SK-N-SH treated with all-trans-retinoic acid at 6 μM for 48 hours (cell line): ENCODE data around the gene ASIC1.

Source experiments
- ATAC-seq: fragments of 200-7000 bp; cut with Tn5 transposase; 3 replicates; pipeline ENCODE4 v1.9.1; 2020; ENCODE audit warnings: mild to moderate bottlenecking, moderate library complexity
- ARNTL ChIP-seq: fragments of 450-650 bp; formaldehyde crosslinking; IDR thresholded peaks from 2 replicates; pipeline ENCODE4 v1.5.0; 2020; ENCODE audit warnings: low read depth, mild to moderate bottlenecking, moderate library complexity, borderline replicate concordance
- BACH2 ChIP-seq: fragments of 250-450 bp; sonication (Bioruptor Pico); IDR thresholded peaks from 2 replicates; pipeline ENCODE4 v1.9.0; 2021; ENCODE audit warnings: mild to moderate bottlenecking, borderline replicate concordance
- CSDC2 ChIP-seq: fragments of 250-450 bp; sonication (Bioruptor Pico); IDR thresholded peaks from 2 replicates; pipeline ENCODE4 v1.5.0; 2020; ENCODE audit warnings: mild to moderate bottlenecking, moderate library complexity
- ESRRG ChIP-seq: fragments of 250-450 bp; sonication (Bioruptor Pico); IDR thresholded peaks from 2 replicates; pipeline ENCODE4 v1.6.1; 2021; ENCODE audit warnings: mild to moderate bottlenecking
- GLIS3 ChIP-seq: fragments of 250-450 bp; sonication (Bioruptor Pico); IDR thresholded peaks from 2 replicates; pipeline ENCODE4 v1.5.0; 2020; ENCODE audit warnings: mild to moderate bottlenecking, moderate library complexity
- ISL1 ChIP-seq: fragments of 250-450 bp; sonication (Bioruptor Pico); IDR thresholded peaks from 2 replicates; pipeline ENCODE4 v2.1.2; 2022; ENCODE audit warnings: mild to moderate bottlenecking, moderate library complexity
- OSR1 ChIP-seq: fragments of 250-450 bp; sonication (Bioruptor Pico); IDR thresholded peaks from 2 replicates; pipeline ENCODE4 v1.8.0; 2022; ENCODE audit warnings: moderate library complexity, mild to moderate bottlenecking, inconsistent platforms
- PPARA ChIP-seq: fragments of 250-450 bp; sonication (Bioruptor Pico); IDR thresholded peaks from 2 replicates; pipeline ENCODE4 v1.5.0; 2020; ENCODE audit warnings: mild to moderate bottlenecking, borderline replicate concordance
- RARB ChIP-seq: fragments of 250-450 bp; sonication (Bioruptor Pico); IDR thresholded peaks from 2 replicates; pipeline ENCODE4 v1.8.0; 2021; ENCODE audit warnings: mild to moderate bottlenecking, moderate library complexity
- SNAI2 ChIP-seq: fragments of 250-450 bp; sonication (Bioruptor Pico); IDR thresholded peaks from 2 replicates; pipeline ENCODE4 v1.5.0; 2020; ENCODE audit warnings: mild to moderate bottlenecking, moderate library complexity
- TCF4 ChIP-seq: fragments of 250-450 bp; sonication (Bioruptor Pico); IDR thresholded peaks from 2 replicates; pipeline ENCODE4 v1.8.0; 2021; ENCODE audit warnings: mild to moderate bottlenecking, moderate library complexity, borderline replicate concordance
- TOX ChIP-seq: fragments of 250-450 bp; sonication (Bioruptor Pico); IDR thresholded peaks from 2 replicates; pipeline ENCODE4 v1.8.0; 2021; ENCODE audit warnings: mild to moderate bottlenecking, moderate library complexity, borderline replicate concordance
- ZFP3 ChIP-seq: fragments of 250-450 bp; sonication (Bioruptor Pico); IDR thresholded peaks from 2 replicates; pipeline ENCODE4 v1.5.0; 2020; ENCODE audit warnings: mild to moderate bottlenecking, moderate library complexity
- ZFP30 ChIP-seq: fragments of 450-650 bp; formaldehyde crosslinking; IDR thresholded peaks from 2 replicates; pipeline ENCODE4 v1.5.0; 2022; ENCODE audit warnings: mild to moderate bottlenecking, moderate library complexity
- ZNF565 ChIP-seq: fragments of 450-650 bp; formaldehyde crosslinking; conservative IDR thresholded peaks from 2 replicates; pipeline ENCODE4 v1.5.0; 2020; ENCODE audit warnings: low read depth, mild to moderate bottlenecking, moderate library complexity
- ZNF70 ChIP-seq: fragments of 450-650 bp; formaldehyde crosslinking; IDR thresholded peaks from 2 replicates; pipeline ENCODE4 v1.5.0; 2020; ENCODE audit warnings: mild to moderate bottlenecking, moderate library complexity
- ZNF8 ChIP-seq: fragments of 450-650 bp; formaldehyde crosslinking; IDR thresholded peaks from 2 replicates; pipeline ENCODE4 v1.5.0; 2020; ENCODE audit warnings: mild to moderate bottlenecking, moderate library complexity
- TF ChIP-seq, protein P1 (sequence below): fragments of 250-450 bp; sonication (Bioruptor Pico); IDR thresholded peaks from 2 replicates; pipeline ENCODE4 v1.5.1; 2020; ENCODE audit warnings: low read depth, mild to moderate bottlenecking, moderate library complexity
- TF ChIP-seq, protein P2 (sequence below): fragments of 250-450 bp; sonication (Bioruptor Pico); IDR thresholded peaks from 2 replicates; pipeline ENCODE4 v1.5.0; 2020; ENCODE audit warnings: mild to moderate bottlenecking, moderate library complexity
- TF ChIP-seq, protein P3 (sequence below): fragments of 250-450 bp; sonication (Bioruptor Pico); IDR thresholded peaks from 2 replicates; pipeline ENCODE4 v1.5.1; 2021; ENCODE audit warnings: mild to moderate bottlenecking, moderate library complexity
- TF ChIP-seq, protein P4 (sequence below): fragments of 250-450 bp; sonication (Bioruptor Pico); IDR thresholded peaks from 2 replicates; pipeline ENCODE4 v1.8.0; 2021; ENCODE audit warnings: low read depth, mild to moderate bottlenecking, moderate library complexity, borderline replicate concordance
- TF ChIP-seq, protein P5 (sequence below): fragments of 250-450 bp; sonication (Bioruptor Pico); IDR thresholded peaks from 2 replicates; pipeline ENCODE4 v1.8.0; 2020; ENCODE audit warnings: mild to moderate bottlenecking, moderate library complexity, borderline replicate concordance

ASIC1 gene

DNA sequence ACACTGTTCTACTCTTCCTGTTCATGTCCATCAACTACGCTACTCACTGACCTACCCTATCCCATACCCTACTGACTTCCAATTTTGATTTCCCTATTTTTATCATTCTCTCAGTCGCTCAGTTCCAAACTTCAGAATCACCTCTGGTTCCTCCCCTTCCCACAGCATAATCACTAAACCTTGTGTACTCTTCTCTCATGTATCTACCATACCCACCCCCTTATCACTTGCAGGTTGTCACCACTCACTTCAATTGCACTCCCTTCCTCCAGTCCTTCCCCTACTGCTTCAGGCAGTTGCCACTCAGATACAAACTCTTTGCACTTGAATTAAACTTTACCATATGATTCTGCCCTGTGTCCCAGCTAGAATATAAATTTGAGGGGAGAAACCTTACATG lies 38.4 kb upstream of the ASIC1 start:
- TF ChIP-seq, protein P1, sequence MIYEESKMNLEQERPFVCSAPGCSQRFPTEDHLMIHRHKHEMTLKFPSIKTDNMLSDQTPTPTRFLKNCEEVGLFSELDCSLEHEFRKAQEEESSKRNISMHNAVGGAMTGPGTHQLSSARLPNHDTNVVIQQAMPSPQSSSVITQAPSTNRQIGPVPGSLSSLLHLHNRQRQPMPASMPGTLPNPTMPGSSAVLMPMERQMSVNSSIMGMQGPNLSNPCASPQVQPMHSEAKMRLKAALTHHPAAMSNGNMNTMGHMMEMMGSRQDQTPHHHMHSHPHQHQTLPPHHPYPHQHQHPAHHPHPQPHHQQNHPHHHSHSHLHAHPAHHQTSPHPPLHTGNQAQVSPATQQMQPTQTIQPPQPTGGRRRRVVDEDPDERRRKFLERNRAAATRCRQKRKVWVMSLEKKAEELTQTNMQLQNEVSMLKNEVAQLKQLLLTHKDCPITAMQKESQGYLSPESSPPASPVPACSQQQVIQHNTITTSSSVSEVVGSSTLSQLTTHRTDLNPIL = no peak
- TF ChIP-seq TCF4 (CRISPR knock-in tag) = no peak
- TF ChIP-seq ARNTL = no peak
- ATAC-seq = no peak

DNA sequence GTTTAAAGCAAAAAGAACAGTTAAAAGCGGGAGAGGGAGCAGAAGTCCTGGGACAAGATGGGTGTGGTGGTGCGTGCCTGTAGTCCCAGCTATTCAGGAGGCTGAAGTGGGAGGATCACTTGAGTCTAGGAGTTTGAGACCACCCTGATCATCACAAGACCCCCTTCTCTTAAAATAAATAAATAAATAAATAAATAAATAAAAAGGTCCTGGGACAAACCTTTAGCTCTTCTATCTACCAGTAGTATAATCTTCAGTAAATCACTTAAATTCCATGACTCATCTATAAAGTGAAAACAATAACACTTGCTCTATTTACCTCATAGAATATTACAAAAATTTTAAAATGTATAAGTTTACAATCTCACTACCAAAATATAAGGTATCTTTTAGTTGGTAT lies 37.9 kb upstream of the ASIC1 start:
- TF ChIP-seq TCF4 (CRISPR knock-in tag) = no peak
- TF ChIP-seq OSR1 = no peak
- TF ChIP-seq GLIS3 (CRISPR knock-in tag) = no peak
- TF ChIP-seq SNAI2 (CRISPR knock-in tag) = no peak
- no peak for TF ChIP-seq BACH2 (CRISPR knock-in tag)
- no peak for TF ChIP-seq CSDC2 (CRISPR knock-in tag)
- TF ChIP-seq ZFP3 = no peak
- ATAC-seq = no peak

DNA sequence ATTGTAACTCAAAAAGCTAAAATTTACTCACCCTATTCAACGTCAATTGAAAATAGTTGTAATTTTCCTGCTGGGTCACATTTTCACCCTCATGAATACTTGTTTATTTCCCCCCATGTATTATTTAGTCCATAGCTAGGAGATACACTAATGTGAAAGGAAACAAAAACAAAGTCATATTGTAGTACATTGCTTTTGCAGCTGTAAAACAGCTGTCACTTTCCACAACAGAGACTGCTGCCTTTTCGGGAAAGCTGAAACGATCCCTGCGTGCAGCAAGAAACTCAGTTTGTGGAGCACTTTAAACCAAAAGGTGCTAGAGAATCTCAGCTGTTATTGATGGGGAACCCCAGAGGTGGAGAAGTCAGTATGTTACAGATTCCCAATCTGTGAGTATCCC lies 36.4 kb upstream of the ASIC1 start:
- TF ChIP-seq, protein P2, sequence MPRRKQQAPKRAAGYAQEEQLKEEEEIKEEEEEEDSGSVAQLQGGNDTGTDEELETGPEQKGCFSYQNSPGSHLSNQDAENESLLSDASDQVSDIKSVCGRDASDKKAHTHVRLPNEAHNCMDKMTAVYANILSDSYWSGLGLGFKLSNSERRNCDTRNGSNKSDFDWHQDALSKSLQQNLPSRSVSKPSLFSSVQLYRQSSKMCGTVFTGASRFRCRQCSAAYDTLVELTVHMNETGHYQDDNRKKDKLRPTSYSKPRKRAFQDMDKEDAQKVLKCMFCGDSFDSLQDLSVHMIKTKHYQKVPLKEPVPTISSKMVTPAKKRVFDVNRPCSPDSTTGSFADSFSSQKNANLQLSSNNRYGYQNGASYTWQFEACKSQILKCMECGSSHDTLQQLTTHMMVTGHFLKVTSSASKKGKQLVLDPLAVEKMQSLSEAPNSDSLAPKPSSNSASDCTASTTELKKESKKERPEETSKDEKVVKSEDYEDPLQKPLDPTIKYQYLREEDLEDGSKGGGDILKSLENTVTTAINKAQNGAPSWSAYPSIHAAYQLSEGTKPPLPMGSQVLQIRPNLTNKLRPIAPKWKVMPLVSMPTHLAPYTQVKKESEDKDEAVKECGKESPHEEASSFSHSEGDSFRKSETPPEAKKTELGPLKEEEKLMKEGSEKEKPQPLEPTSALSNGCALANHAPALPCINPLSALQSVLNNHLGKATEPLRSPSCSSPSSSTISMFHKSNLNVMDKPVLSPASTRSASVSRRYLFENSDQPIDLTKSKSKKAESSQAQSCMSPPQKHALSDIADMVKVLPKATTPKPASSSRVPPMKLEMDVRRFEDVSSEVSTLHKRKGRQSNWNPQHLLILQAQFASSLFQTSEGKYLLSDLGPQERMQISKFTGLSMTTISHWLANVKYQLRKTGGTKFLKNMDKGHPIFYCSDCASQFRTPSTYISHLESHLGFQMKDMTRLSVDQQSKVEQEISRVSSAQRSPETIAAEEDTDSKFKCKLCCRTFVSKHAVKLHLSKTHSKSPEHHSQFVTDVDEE = no peak
- no peak for TF ChIP-seq ZNF70 (CRISPR knock-in tag)
- no peak for TF ChIP-seq ISL1
- TF ChIP-seq, protein P3, sequence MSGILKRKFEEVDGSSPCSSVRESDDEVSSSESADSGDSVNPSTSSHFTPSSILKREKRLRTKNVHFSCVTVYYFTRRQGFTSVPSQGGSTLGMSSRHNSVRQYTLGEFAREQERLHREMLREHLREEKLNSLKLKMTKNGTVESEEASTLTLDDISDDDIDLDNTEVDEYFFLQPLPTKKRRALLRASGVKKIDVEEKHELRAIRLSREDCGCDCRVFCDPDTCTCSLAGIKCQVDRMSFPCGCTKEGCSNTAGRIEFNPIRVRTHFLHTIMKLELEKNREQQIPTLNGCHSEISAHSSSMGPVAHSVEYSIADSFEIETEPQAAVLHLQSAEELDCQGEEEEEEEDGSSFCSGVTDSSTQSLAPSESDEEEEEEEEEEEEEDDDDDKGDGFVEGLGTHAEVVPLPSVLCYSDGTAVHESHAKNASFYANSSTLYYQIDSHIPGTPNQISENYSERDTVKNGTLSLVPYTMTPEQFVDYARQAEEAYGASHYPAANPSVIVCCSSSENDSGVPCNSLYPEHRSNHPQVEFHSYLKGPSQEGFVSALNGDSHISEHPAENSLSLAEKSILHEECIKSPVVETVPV (CRISPR knock-in tag) = no peak
- TF ChIP-seq GLIS3 (CRISPR knock-in tag) = no peak
- TF ChIP-seq ZNF8 (CRISPR knock-in tag) = no peak
- no peak for TF ChIP-seq TOX (CRISPR knock-in tag)
- TF ChIP-seq PPARA = no peak
- no peak for ATAC-seq

DNA sequence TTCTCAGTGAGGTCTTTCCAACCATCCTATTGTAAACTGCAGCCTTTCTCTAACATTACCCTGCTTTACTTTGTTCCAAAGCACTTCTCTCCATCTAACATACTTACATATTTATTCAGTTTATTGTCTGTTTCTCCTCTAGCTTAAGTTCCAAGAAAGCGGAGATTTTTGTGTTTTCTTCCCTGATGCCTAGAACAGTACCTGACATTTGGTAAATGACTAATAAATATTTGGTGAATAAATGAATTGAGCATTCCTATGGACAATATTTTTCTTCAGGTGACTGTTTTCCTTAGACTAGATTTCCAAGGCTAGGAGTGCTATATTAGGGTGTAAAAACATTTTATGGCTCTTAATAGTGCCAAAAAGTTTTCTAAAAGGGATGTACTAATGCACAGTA lies 34.5 kb upstream of the ASIC1 start:
- ATAC-seq = no peak
- TF ChIP-seq OSR1 = no peak
- TF ChIP-seq, protein P1 = no peak
- TF ChIP-seq PPARA = no peak
- no peak for TF ChIP-seq ZNF8 (CRISPR knock-in tag)
- TF ChIP-seq, protein P4, sequence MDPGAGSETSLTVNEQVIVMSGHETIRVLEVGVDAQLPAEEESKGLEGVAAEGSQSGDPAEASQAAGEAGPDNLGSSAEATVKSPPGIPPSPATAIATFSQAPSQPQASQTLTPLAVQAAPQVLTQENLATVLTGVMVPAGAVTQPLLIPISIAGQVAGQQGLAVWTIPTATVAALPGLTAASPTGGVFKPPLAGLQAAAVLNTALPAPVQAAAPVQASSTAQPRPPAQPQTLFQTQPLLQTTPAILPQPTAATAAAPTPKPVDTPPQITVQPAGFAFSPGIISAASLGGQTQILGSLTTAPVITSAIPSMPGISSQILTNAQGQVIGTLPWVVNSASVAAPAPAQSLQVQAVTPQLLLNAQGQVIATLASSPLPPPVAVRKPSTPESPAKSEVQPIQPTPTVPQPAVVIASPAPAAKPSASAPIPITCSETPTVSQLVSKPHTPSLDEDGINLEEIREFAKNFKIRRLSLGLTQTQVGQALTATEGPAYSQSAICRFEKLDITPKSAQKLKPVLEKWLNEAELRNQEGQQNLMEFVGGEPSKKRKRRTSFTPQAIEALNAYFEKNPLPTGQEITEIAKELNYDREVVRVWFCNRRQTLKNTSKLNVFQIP (CRISPR knock-in tag) = no peak
- no peak for TF ChIP-seq SNAI2 (CRISPR knock-in tag)
- TF ChIP-seq GLIS3 (CRISPR knock-in tag) = no peak
- no peak for TF ChIP-seq RARB (CRISPR knock-in tag)
- TF ChIP-seq ZNF565 = no peak
- TF ChIP-seq ESRRG (CRISPR knock-in tag) = no peak
- TF ChIP-seq, protein P5, sequence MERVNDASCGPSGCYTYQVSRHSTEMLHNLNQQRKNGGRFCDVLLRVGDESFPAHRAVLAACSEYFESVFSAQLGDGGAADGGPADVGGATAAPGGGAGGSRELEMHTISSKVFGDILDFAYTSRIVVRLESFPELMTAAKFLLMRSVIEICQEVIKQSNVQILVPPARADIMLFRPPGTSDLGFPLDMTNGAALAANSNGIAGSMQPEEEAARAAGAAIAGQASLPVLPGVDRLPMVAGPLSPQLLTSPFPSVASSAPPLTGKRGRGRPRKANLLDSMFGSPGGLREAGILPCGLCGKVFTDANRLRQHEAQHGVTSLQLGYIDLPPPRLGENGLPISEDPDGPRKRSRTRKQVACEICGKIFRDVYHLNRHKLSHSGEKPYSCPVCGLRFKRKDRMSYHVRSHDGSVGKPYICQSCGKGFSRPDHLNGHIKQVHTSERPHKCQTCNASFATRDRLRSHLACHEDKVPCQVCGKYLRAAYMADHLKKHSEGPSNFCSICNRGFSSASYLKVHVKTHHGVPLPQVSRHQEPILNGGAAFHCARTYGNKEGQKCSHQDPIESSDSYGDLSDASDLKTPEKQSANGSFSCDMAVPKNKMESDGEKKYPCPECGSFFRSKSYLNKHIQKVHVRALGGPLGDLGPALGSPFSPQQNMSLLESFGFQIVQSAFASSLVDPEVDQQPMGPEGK (CRISPR knock-in tag) = no peak
- TF ChIP-seq TCF4 (CRISPR knock-in tag) = no peak
- TF ChIP-seq ZFP30 (CRISPR knock-in tag) = no peak
- TF ChIP-seq ISL1 = no peak
- TF ChIP-seq BACH2 (CRISPR knock-in tag) = no peak
- no peak for TF ChIP-seq ARNTL
- TF ChIP-seq TOX (CRISPR knock-in tag) = no peak
- TF ChIP-seq CSDC2 (CRISPR knock-in tag) = no peak
- no peak for TF ChIP-seq ZFP3
- TF ChIP-seq ZNF70 (CRISPR knock-in tag) = no peak
